ENCODE measurements around the gene PCDHB1. TPM values are rescaled to one million over a fixed set of nuclear protein-coding genes. Genes with fewer than 3 reads are reported as not detected.

The PCDHB1 gene, protein sequence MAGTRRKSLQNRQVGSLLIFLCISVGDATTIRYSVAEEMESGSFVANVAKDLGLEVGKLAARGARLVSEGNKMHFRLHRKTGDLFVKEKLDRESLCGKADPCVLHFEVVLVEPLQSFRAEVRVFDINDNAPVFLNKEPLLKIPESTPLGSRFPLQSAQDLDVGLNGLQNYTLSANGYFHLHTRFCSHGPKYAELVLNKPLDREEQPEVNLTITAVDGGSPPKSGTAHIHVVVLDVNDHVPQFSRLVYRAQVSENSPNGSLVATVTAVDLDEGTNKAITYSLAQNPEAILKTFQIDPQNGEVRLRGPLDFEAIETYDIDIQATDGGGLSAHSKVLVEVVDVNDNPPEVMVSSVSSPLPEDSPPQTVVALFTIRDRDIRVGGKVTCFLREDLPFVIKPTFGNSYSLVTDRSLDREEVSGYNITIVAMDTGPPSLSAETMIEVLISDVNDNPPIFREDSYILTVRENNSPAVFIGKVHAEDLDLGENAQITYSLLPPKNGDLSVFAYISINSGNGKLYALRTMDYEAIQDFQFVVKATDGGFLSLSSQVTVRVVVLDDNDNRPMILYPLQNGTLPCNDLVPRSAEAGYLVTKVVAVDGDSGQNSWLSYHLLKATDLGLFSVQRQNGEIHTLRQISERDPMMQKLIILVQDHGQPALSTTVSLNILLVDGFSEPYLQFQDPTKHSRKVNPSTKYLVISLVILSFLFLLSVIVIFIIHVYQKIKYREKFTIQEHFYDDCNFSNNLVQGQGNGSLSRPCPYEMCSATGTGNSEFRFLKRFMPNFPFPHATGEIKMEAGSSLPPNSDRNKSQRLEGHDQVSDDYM
- not detected in 2 replicates for total RNA-seq

DNA sequence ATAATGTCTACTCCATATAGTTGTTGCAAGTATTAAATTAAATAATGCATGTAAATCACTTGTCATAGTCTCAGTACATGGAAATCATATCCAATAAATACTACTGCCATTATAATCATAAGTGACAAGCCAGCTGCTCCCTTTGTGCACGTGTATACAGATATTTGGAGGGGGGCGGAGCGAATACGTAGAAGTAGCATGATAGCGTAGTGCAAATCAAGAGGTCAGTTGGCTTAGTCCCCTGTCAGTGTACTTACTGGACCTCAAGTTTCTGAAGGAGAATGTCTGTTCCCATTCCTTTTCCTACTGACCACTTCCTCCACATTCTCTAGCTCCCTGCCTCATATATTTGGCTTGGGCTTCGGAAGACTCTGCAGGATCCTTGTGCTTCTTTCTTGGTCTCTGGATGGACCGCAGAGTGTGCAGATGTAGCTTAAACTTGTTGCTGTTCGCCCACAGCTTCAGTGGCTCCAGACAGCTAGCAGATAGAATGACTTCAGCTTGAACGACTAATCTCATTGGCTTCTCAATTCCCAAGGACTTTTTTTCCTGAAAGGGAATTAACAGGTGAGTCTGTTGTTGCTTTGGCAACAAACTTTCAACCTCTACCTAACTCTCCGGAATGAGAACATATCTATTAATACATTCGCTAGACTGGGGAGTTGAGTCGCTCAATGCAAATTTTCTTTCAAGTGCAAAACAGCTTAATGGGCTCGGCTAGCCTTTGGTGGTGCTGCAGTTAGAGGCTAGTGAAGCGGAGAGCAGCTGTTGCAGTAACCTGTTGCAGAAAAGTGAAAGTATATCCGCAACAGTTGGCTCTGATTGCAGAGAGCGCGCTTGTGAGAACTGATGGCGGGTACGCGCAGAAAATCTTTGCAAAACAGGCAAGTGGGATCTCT, at the start of gene PCDHB1:
Gene PCDHB1 (plus strand): TSS at position 753 of the 899 bp plus-strand sequence. CDS start 97 bp downstream, at position 850.
- no peaks in the 10 kb centered on the region for H3K27me3 Mint-ChIP-seq (ENCODE audit: insufficient read depth)
- H3K27ac Mint-ChIP-seq: no peak within 1 kb of the TSS
- H3K9me3 Mint-ChIP-seq: peaks cover 22% of the 10 kb centered on the region

GRCh38 chr5:141001446-141001843, 49.7 kb upstream of the PCDHB1 start:
- Mint-ChIP-seq H3K27me3 (ENCODE audit: insufficient read depth) (peaks cover 11% of the 10 kb centered on the region), H3K27ac (no peak overlapping the region), H3K9me3 (no peaks in the 10 kb centered on the region), H3K4me1 (ENCODE audit: low read depth) (no peaks in the 10 kb centered on the region), H3K4me3 (no peak overlapping the region), H3K36me3 (ENCODE audit: low read depth) (no peaks in the 10 kb centered on the region)
- intact Hi-C loops (cut with micrococcal nuclease): no loop called here
- DNase-seq (ENCODE audit: low spot score): no peak

More for the DNA sequence above, at the start of gene PCDHB1:
- Mint-ChIP-seq H3K36me3 (ENCODE audit: low read depth) (no peaks in the 10 kb centered on the region), H3K4me1 (ENCODE audit: low read depth) (no peaks in the 10 kb centered on the region), H3K4me3 (no peak within 1 kb of the TSS)
- DNase-seq (ENCODE audit: low spot score): no peak
- intact Hi-C loops (cut with micrococcal nuclease): no loop called here

GRCh38 chr5:141001844-141002604, 49.1 kb upstream of the PCDHB1 start:
- peaks cover 11% of the 10 kb centered on the region for H3K27me3 Mint-ChIP-seq (ENCODE audit: insufficient read depth)
- H3K4me1 Mint-ChIP-seq (ENCODE audit: low read depth): no peaks in the 10 kb centered on the region
- DNase-seq (ENCODE audit: low spot score): no peak
- intact Hi-C loops (cut with micrococcal nuclease): no loop called here
- H3K36me3 Mint-ChIP-seq (ENCODE audit: low read depth): no peaks in the 10 kb centered on the region
- no peak overlapping the region for H3K27ac Mint-ChIP-seq
- H3K9me3 Mint-ChIP-seq: no peaks in the 10 kb centered on the region
- no peak overlapping the region for H3K4me3 Mint-ChIP-seq

DNA sequence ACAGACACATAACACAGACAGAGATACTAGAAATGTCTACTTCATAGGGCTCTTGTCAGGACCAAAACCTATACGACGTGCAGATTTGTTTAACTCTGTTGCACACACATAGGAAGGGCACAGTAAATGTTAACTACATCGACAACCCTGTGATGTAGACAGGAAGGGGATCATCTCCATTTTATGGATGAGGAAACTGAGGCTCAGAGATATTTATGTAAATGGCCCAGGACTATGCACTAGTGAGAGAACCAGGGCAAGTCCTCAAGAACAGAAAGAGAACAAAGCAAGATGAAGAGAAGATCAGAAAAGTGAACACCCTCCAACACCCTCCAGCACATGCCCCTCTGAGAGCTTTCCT, 48.6 kb upstream of the PCDHB1 start:
- H3K27ac Mint-ChIP-seq: no peak overlapping the region
- no peaks in the 10 kb centered on the region for H3K4me1 Mint-ChIP-seq (ENCODE audit: low read depth)
- intact Hi-C loops (cut with micrococcal nuclease): no loop called here
- DNase-seq (ENCODE audit: low spot score): no peak
- no peaks in the 10 kb centered on the region for H3K9me3 Mint-ChIP-seq
- peaks cover 11% of the 10 kb centered on the region for H3K27me3 Mint-ChIP-seq (ENCODE audit: insufficient read depth)
- H3K36me3 Mint-ChIP-seq (ENCODE audit: low read depth): no peaks in the 10 kb centered on the region
- no peak overlapping the region for H3K4me3 Mint-ChIP-seq

GRCh38 chr5:141003031-141003430, 48.1 kb upstream of the PCDHB1 start:
- Mint-ChIP-seq H3K27me3 (ENCODE audit: insufficient read depth) (peaks cover 11% of the 10 kb centered on the region), H3K27ac (no peak overlapping the region), H3K36me3 (ENCODE audit: low read depth) (no peaks in the 10 kb centered on the region), H3K4me1 (ENCODE audit: low read depth) (no peaks in the 10 kb centered on the region), H3K4me3 (no peak overlapping the region), H3K9me3 (no peaks in the 10 kb centered on the region)
- intact Hi-C loops (cut with micrococcal nuclease): no loop called here
- DNase-seq (ENCODE audit: low spot score): no peak

DNA sequence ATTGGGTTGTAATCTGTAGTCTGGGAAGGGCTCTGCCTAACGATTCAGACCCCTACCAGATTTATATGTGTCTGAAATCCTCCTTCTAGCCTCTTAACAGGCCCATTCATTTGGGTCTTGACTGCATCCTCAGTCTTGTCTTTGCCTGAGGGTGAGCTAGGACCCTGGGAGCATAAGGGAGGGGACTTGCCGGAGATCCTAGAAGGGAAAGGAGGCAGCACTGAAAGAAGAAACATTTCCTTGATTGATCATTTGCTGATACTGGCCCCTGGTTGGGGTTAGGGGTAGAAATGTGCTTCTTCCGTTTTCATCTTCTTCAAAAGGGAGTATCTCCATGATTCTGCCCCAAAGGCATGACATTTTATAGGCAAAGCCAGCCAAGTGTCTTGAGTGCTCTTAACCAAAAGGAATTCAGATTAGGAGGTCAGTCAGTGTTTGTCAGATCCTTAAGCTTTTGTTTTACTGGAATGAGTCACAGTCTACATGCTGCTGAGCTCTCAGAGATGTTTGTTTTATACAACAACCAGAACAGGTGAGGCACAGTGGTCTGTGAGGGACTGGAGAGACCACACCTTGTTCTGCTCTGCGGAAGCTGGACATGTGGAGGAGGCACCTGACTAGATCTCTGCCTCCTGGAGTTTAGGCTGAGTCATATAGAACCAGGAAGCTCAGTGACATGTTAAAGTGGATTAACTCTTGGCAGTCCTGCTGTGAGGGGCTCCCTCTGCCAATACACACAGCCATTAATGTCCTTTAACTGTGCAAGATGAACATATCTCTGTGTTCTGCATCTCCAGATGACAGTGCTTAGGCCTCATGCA, 47.2 kb upstream of the PCDHB1 start:
- no peaks in the 10 kb centered on the region for H3K9me3 Mint-ChIP-seq
- H3K4me1 Mint-ChIP-seq (ENCODE audit: low read depth): no peaks in the 10 kb centered on the region
- DNase-seq (ENCODE audit: low spot score): no peak
- intact Hi-C loops (cut with micrococcal nuclease): no loop called here
- H3K4me3 Mint-ChIP-seq: no peak overlapping the region
- H3K36me3 Mint-ChIP-seq (ENCODE audit: low read depth): no peaks in the 10 kb centered on the region
- H3K27me3 Mint-ChIP-seq (ENCODE audit: insufficient read depth): peaks cover 11% of the 10 kb centered on the region
- no peak overlapping the region for H3K27ac Mint-ChIP-seq

DNA sequence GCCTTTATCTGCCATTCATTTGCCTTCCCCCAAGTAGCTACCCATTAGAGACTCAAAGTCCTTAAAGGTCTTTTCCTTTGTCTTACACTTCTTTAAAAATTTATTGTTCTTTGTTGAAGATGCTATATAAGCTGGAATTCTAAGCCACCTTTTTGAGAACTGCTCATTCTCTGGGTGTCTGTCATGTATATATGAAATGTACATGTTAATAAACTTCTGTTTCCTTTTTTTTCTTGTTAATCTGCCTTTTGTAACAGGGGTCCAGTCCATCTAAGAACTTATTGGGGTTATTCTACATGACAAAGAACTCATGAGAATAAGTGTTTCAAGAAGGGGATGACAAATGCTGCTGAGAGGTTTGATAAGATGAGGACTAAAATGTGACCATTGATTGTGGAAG, 43.4 kb upstream of the PCDHB1 start:
- Mint-ChIP-seq H3K36me3 (ENCODE audit: low read depth) (no peaks in the 10 kb centered on the region), H3K4me1 (ENCODE audit: low read depth) (no peaks in the 10 kb centered on the region), H3K27ac (no peak overlapping the region), H3K9me3 (no peaks in the 10 kb centered on the region), H3K27me3 (ENCODE audit: insufficient read depth) (peaks cover 4% of the 10 kb centered on the region), H3K4me3 (no peak overlapping the region)
- intact Hi-C loops (cut with micrococcal nuclease): no loop called here
- no peak for DNase-seq (ENCODE audit: low spot score)

GRCh38 chr5:141010047-141010793, 41.0 kb upstream of the PCDHB1 start:
- DNase-seq (ENCODE audit: low spot score): no peak
- intact Hi-C loops (cut with micrococcal nuclease): no loop called here
- H3K4me1 Mint-ChIP-seq (ENCODE audit: low read depth): no peaks in the 10 kb centered on the region
- no peak overlapping the region for H3K4me3 Mint-ChIP-seq
- no peaks in the 10 kb centered on the region for H3K9me3 Mint-ChIP-seq
- H3K36me3 Mint-ChIP-seq (ENCODE audit: low read depth): no peaks in the 10 kb centered on the region
- H3K27ac Mint-ChIP-seq: no peak overlapping the region
- H3K27me3 Mint-ChIP-seq (ENCODE audit: insufficient read depth): peaks cover 4% of the 10 kb centered on the region

DNA sequence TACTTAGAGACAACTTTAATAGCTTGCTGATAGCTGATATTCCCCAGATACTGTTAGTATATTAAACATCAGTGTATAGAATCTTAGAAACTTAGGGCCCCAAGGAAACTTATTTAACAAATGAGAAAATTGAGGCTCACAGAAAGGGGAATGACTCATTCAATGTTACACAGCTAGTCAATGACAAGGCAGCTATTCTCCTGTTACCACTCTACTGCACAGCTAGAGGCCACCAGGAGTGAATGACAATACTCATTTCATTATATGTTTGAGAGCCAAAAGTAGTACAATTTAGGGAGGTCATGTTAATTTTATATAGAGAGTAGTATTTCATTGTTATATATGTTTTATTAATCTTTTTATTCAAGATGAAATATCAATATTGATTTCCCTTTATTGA, 33.2 kb upstream of the PCDHB1 start:
- Mint-ChIP-seq H3K27ac (no peak overlapping the region), H3K4me1 (ENCODE audit: low read depth) (no peaks in the 10 kb centered on the region), H3K9me3 (no peaks in the 10 kb centered on the region), H3K36me3 (ENCODE audit: low read depth) (no peaks in the 10 kb centered on the region), H3K27me3 (ENCODE audit: insufficient read depth) (no peaks in the 10 kb centered on the region), H3K4me3 (no peak overlapping the region)
- intact Hi-C loops (cut with micrococcal nuclease): no loop called here
- DNase-seq (ENCODE audit: low spot score): no peak

GRCh38 chr5:141022384-141022783, 28.8 kb upstream of the PCDHB1 start:
- peaks cover 6% of the 10 kb centered on the region for H3K9me3 Mint-ChIP-seq
- no peak for DNase-seq (ENCODE audit: low spot score)
- no peak overlapping the region for H3K27ac Mint-ChIP-seq
- H3K4me1 Mint-ChIP-seq (ENCODE audit: low read depth): no peaks in the 10 kb centered on the region
- no peaks in the 10 kb centered on the region for H3K27me3 Mint-ChIP-seq (ENCODE audit: insufficient read depth)
- intact Hi-C loops (cut with micrococcal nuclease): no loop called here
- no peak overlapping the region for H3K4me3 Mint-ChIP-seq
- H3K36me3 Mint-ChIP-seq (ENCODE audit: low read depth): no peaks in the 10 kb centered on the region

DNA sequence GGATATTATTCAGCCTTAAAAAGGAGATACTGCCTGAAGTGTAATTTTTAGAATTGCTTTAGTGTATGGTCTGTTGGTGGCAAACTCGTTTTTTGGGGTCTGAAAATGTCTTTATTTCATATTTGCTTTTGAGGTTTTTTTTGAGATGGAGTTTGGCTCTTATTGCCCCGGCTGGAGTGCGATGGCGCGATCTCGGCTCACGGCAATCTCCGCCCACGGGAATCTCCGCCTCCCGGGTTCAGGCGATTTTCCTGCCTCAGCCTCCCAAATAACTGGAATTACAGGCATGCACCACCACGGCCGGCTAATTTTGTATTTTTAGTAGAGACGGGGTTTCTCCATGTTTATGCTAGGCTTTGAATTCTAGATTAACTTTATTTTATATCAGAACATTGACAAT, 20.2 kb upstream of the PCDHB1 start:
- Mint-ChIP-seq H3K36me3 (ENCODE audit: low read depth) (no peaks in the 10 kb centered on the region), H3K9me3 (peaks cover 3% of the 10 kb centered on the region), H3K27ac (no peak overlapping the region), H3K27me3 (ENCODE audit: insufficient read depth) (no peaks in the 10 kb centered on the region), H3K4me3 (no peak overlapping the region), H3K4me1 (ENCODE audit: low read depth) (no peaks in the 10 kb centered on the region)
- no peak for DNase-seq (ENCODE audit: low spot score)
- intact Hi-C loops (cut with micrococcal nuclease): no loop called here
